ENCODE data around the gene SETD6. TPM values are rescaled to one million over a fixed set of nuclear protein-coding genes. Genes with fewer than 3 reads are reported as not detected.
"Not testable (repeated sequence)": the region's sequence is repeated elsewhere in the genome, so short reads cannot be mapped to it uniquely, and the experiment has no call there.

Gene SETD6
- total RNA-seq, 4 donors from 2014 or later = 16.0 to 37.2 (median 19.0) TPM

- TF ChIP-seq CTCF (IDR thresholded peaks at IDR 0.05) = no peak
Observed at GRCh38 chr16:58542291-58542690, 27.0 kb downstream of the SETD6 start.

GRCh38 chr16:58543685-58544084 is 28.4 kb downstream of the SETD6 start:
- ATAC-seq (ENCODE audit: low FRiP score) (no peak), DNase-seq (ENCODE audit: low spot score) (no peak)
- TF ChIP-seq CTCF (IDR thresholded peaks at IDR 0.05) = no peak

More at GRCh38 chr16:58542291-58542690, 27.0 kb downstream of the SETD6 start:
- no peak for DNase-seq (ENCODE audit: low spot score)
- ATAC-seq (ENCODE audit: low FRiP score) = no peak

- no peak for TF ChIP-seq CTCF (IDR thresholded peaks at IDR 0.05)
- no peak for ATAC-seq (ENCODE audit: low FRiP score)
- no peak for DNase-seq (ENCODE audit: low spot score)
Observed at GRCh38 chr16:58548378-58548777, 33.1 kb downstream of the SETD6 start.

DNA sequence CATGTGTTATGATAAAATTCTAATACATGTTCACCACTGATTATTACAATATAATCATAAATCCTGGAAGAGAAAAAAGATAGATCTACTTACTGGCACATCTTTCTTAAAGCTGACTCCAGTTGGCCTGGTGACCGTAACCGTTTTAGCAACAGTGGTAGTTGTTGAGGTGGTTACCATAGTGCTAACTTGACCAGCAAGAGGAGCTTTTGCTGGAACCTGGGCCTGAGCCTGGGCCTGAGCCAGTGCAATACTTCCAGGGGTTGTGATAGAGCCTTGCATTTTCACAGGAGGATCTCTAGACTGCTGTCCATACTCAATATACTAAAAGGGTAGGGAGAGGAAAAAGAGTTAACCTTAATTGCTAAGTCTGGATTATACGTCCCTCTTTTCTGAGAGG is 36.2 kb downstream of the SETD6 start:
- no peak for DNase-seq (ENCODE audit: low spot score)
- ATAC-seq (ENCODE audit: low FRiP score) = no peak
- no peak for TF ChIP-seq CTCF (IDR thresholded peaks at IDR 0.05)

DNA sequence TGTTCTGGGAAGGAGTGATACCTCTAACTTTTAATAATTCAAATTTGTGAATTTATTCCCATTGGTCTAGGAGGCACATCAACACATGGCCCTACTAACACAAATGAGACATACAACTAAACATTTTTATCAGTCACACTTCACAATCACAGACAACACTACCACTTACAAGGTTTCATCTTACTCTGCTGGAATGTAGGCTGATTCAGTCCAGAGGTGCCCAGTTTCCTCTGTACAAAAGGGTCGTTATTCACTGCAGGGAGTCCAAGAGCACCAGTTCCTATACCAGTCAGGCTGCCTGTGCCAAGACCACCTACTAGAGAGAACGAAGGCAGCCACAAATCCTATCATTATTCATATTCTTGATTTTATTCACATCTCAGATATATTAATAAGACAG is 41.4 kb downstream of the SETD6 start:
- TF ChIP-seq CTCF (IDR thresholded peaks at IDR 0.05) = no peak
- ATAC-seq (ENCODE audit: low FRiP score) (no peak), DNase-seq (ENCODE audit: low spot score) (no peak)

DNA sequence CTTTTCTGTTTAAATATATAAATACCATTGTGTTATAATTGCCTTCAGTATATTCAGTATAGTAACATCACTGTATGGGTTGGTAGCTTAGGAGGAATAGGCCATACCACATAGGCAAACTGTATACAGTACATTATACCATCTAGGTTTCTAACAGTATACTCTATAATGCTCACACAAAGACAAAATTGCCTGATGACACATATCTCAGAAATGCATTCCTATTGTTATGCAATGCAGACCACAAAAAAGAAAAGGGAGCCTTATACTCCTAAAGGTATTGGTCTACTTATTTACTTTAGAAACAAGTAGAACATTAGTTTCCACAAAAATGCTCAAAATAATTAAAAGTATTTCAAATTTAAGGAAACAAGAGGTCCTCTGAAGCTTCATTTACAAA is 47.9 kb downstream of the SETD6 start:
- no peak for TF ChIP-seq CTCF (IDR thresholded peaks at IDR 0.05)
- no peak for ATAC-seq (ENCODE audit: low FRiP score)
- no peak for DNase-seq (ENCODE audit: low spot score)

DNA sequence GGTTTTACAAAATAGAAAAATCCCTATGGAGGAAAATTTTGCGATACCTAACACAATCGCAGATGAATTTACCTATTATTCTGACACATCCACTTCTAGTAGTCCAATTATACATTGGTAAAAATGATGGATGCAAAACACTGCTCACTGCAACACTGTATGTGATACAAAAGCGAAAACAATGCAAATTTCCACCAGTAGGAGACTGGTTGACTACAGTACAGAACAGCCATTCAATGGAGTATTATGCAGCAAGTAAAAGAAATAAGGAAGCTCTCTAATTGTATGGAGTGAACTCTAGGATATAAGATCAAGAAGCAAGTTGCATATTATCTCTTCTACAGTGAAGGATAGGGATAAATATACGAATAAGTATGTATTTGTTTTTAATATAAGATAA is 48.5 kb downstream of the SETD6 start:
- TF ChIP-seq CTCF (IDR thresholded peaks at IDR 0.05) = no peak
- ATAC-seq (ENCODE audit: low FRiP score) (no peak), DNase-seq (ENCODE audit: low spot score) (no peak)

DNA sequence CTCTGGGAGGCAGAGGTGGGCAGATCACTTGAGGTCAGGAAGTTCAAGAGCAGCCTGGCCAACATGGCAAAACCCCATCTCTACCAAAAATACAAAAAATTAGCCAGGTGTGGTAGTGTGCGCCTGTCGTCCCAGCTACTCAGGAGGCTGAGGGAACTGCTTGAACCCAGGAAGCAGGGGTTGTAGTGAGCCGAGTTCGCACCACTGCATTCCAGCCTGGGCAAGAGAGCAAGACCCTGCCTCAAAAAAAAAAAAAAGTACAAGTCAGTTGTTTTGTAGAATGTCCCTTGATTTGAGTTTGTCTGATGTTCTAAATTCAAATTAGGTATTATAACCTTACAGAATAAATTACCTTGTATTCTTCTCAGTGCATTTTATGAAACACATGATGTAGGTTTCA is 50.4 kb downstream of the SETD6 start:
- not testable (repeated sequence) for ATAC-seq (ENCODE audit: low FRiP score); DNase-seq (ENCODE audit: low spot score)
